ENCODE results near the gene OGFRL1.

OGFRL1 gene

GRCh38 chr6:71349976-71350615 is 61.5 kb downstream of the OGFRL1 start:
- DNase-seq (ENCODE audit: low read depth), result no peak
- TF ChIP-seq CTCF (IDR thresholded peaks at IDR 0.05; ENCODE audit: insufficient read depth, low read depth, low read length, missing control alignments), result no peak
- no peak overlapping the region for H3K4me3 ChIP-seq (ENCODE audit: low read depth, low read length)

GRCh38 chr6:71351190-71351589 is 62.6 kb downstream of the OGFRL1 start:
- no peak for TF ChIP-seq CTCF (IDR thresholded peaks at IDR 0.05; ENCODE audit: insufficient read depth, low read depth, low read length, missing control alignments)
- no peak for DNase-seq (ENCODE audit: low read depth)

More at GRCh38 chr6:71351190-71351589, 62.6 kb downstream of the OGFRL1 start:
- H3K4me3 ChIP-seq (ENCODE audit: low read depth, low read length), result no peak overlapping the region
